BJ (cell line): ENCODE measurements around the gene NLRP9. TPM values are rescaled to one million over a fixed set of nuclear protein-coding genes. Genes with fewer than 3 reads are reported as not detected.
"Not testable (repeated sequence)": the region's sequence is repeated elsewhere in the genome, so short reads cannot be mapped to it uniquely, and the experiment has no call there.

Source experiments
- CTCF ChIA-PET: fragments of 350-600 bp; formaldehyde crosslinking; extraction: SDS; loops from one replicate; lab custom pipeline; 2021; ENCODE audit warnings: antibody characterized with exemption, inconsistent platforms; lab: Yijun Ruan, JAX
- POLR2A ChIA-PET: fragments of 300-600 bp; sonication (Branson Sonifier 250); formaldehyde crosslinking; extraction: SDS; loops from one replicate; lab custom pipeline; 2021; ENCODE audit warnings: antibody characterized with exemption; lab: Charles Lee
- DNase-seq: peaks from one replicate; pipeline ENCODE4 v3.0.0-alpha.2; 2011; ENCODE audit warnings: low read depth
- H3K27me3 ChIP-seq: 2 replicates; pipeline ENCODE4 v1.6.0; 2011; ENCODE audit warnings: low read length; ENCODE audit not compliant: control insufficient read depth, insufficient read depth
- H3K36me3 ChIP-seq: 2 replicates; pipeline ENCODE4 v1.5.1; 2011; ENCODE audit warnings: low read length; ENCODE audit not compliant: control insufficient read depth, insufficient read depth
- H3K4me3 ChIP-seq: 2 replicates; pipeline ENCODE4 v1.5.1; 2011; ENCODE audit warnings: low read depth, mild to moderate bottlenecking, control low read depth, low read length
- CTCF ChIP-seq: IDR thresholded peaks from 2 replicates; pipeline ENCODE4 v1.5.1; 2011; ENCODE audit warnings: low read depth, mild to moderate bottlenecking, control low read depth, inconsistent platforms, low read length, moderate library complexity; ENCODE audit not compliant: insufficient read depth
- polyA minus RNA-seq: library from RNA; depleted of rRNA, polyadenylated mRNA; stranded (reverse); fragments of >200 nt; gene quantifications from 2 replicates; pipeline ENCODE4 v1.2.3, GENCODE V29; 2011; rRNA and poly(A)+ RNA removed
- polyA plus RNA-seq: library from polyadenylated mRNA; depleted of rRNA; stranded (reverse); fragments of >200 nt; gene quantifications from 2 replicates; pipeline ENCODE4 v1.2.3, GENCODE V29; 2011; rRNA removed

Gene NLRP9
- polyA plus RNA-seq (not detected in 2 replicates), polyA minus RNA-seq (not detected in 2 replicates)

GRCh38 chr19:55738302-55738701 lies at the start of gene NLRP9:
Gene NLRP9 (minus strand): TSS chr19:55738402. CDS start chr19:55738374, 28 bp downstream.
- CTCF ChIA-PET, result no interaction called here
- Histone ChIP-seq H3K27me3 (no peaks in the 10 kb centered on the region), H3K4me3 (no peak within 1 kb of the TSS), H3K36me3 (no peaks in the 10 kb centered on the region)
- TF ChIP-seq CTCF, result no peak
- POLR2A ChIA-PET, result no interaction called here
- no peak for DNase-seq

GRCh38 chr19:55781112-55781511 lies 42.9 kb upstream of the NLRP9 start:
- no peak overlapping the region for H3K4me3 ChIP-seq
- H3K36me3 ChIP-seq, result no peaks in the 10 kb centered on the region
- H3K27me3 ChIP-seq, result no peaks in the 10 kb centered on the region
- DNase-seq, result no peak
- TF ChIP-seq CTCF, result no peak
- CTCF ChIA-PET, result no interaction called here
- POLR2A ChIA-PET, result no interaction called here

GRCh38 chr19:55778331-55778730 lies 40.1 kb upstream of the NLRP9 start:
- ChIA-PET POLR2A (no interaction called here), CTCF (no interaction called here)
- no peak for TF ChIP-seq CTCF
- H3K27me3 ChIP-seq, result no peaks in the 10 kb centered on the region
- no peaks in the 10 kb centered on the region for H3K36me3 ChIP-seq
- H3K4me3 ChIP-seq, result no peak overlapping the region
- DNase-seq, result no peak

GRCh38 chr19:55777528-55777927 lies 39.3 kb upstream of the NLRP9 start:
- TF ChIP-seq CTCF, result no peak
- no peak for DNase-seq
- Histone ChIP-seq H3K27me3 (no peaks in the 10 kb centered on the region), H3K36me3 (no peaks in the 10 kb centered on the region), H3K4me3 (no peak overlapping the region)
- ChIA-PET POLR2A (no interaction called here), CTCF (no interaction called here)

GRCh38 chr19:55769632-55770031 lies 31.4 kb upstream of the NLRP9 start:
- CTCF ChIA-PET, H3K36me3 ChIP-seq, POLR2A ChIA-PET, DNase-seq, H3K4me3 ChIP-seq, H3K27me3 ChIP-seq: not testable (repeated sequence)

GRCh38 chr19:55768818-55769217 lies 30.6 kb upstream of the NLRP9 start, which contains the start of gene RFPL4AL1:
Gene RFPL4AL1 (plus strand): TSS chr19:55769118. CDS start chr19:55771805, 2,687 bp downstream.
- CTCF ChIA-PET, H3K4me3 ChIP-seq, H3K27me3 ChIP-seq, POLR2A ChIA-PET, DNase-seq, H3K36me3 ChIP-seq: not testable (repeated sequence)
